Stimulated activated effector memory CD8-positive, alpha-beta T cell treated with anti-CD3 and anti-CD28 coated beads, Interleukin-12 subunit alpha, Interleukin-12 subunit beta, amount 100 ng/mL, for 72 hours (primary cell): ENCODE data around the gene MED25.

Experiments used
- ATAC-seq: fragments of 150-1000 bp; cut with Tn5 transposase; 2 replicates; pipeline ENCODE4 v1.10.0; 2021
- DNase-seq, 2 donors: peaks; one replicate each; pipeline ENCODE4 v3.0.0; 2021 to 2022; ENCODE audit warnings: low spot score in 2 of 2
- H3K27ac Mint-ChIP-seq: one replicate; pipeline ENCODE4 v1.8.0; 2022; ENCODE audit warnings: mild to moderate bottlenecking, mixed read lengths
- H3K36me3 Mint-ChIP-seq: one replicate; pipeline ENCODE4 v1.8.0; 2022; ENCODE audit warnings: mild to moderate bottlenecking, mixed read lengths
- H3K4me1 Mint-ChIP-seq: one replicate; pipeline ENCODE4 v1.8.0; 2022; ENCODE audit warnings: mixed read lengths
- H3K4me3 Mint-ChIP-seq: one replicate; pipeline ENCODE4 v1.8.0; 2022; ENCODE audit warnings: mild to moderate bottlenecking, mixed read lengths
- H3K9me3 Mint-ChIP-seq: one replicate; pipeline ENCODE4 v1.8.0; 2022; ENCODE audit warnings: mixed read lengths

The MED25 gene

GRCh38 chr19:49820125-49820524 lies 2.0 kb downstream of the MED25 start:
- ATAC-seq (no peak), DNase-seq (no peak)
- Mint-ChIP-seq H3K4me1 (peaks cover 21% of the 10 kb centered on the region), H3K9me3 (no peaks in the 10 kb centered on the region), H3K36me3 (peaks cover 45% of the 10 kb centered on the region), H3K4me3 (peak overlapping the region; percentile 90), H3K27ac (no peak overlapping the region)

GRCh38 chr19:49823472-49823871 lies 5.4 kb downstream of the MED25 start:
- Mint-ChIP-seq H3K36me3 (peaks cover 43% of the 10 kb centered on the region), H3K9me3 (no peaks in the 10 kb centered on the region), H3K4me3 (no peak overlapping the region), H3K27ac (no peak overlapping the region), H3K4me1 (peaks cover 20% of the 10 kb centered on the region)
- DNase-seq (no peak), ATAC-seq (no peak)

GRCh38 chr19:49824662-49825061 lies 6.6 kb downstream of the MED25 start:
- H3K4me1 Mint-ChIP-seq, result peaks cover 8% of the 10 kb centered on the region
- H3K9me3 Mint-ChIP-seq, result no peaks in the 10 kb centered on the region
- H3K36me3 Mint-ChIP-seq, result peaks cover 37% of the 10 kb centered on the region
- ATAC-seq (no peak), DNase-seq (no peak)
- H3K27ac Mint-ChIP-seq, result no peak overlapping the region
- H3K4me3 Mint-ChIP-seq, result no peak overlapping the region

GRCh38 chr19:49827034-49827433 lies 8.9 kb downstream of the MED25 start:
- DNase-seq (no peak), ATAC-seq (no peak)
- Mint-ChIP-seq H3K9me3 (no peaks in the 10 kb centered on the region), H3K4me1 (peaks cover 8% of the 10 kb centered on the region), H3K36me3 (peaks cover 40% of the 10 kb centered on the region), H3K27ac (no peak overlapping the region), H3K4me3 (no peak overlapping the region)

- H3K9me3 Mint-ChIP-seq, result no peaks in the 10 kb centered on the region
- H3K36me3 Mint-ChIP-seq, result peaks cover 43% of the 10 kb centered on the region
- peaks cover 13% of the 10 kb centered on the region for H3K4me1 Mint-ChIP-seq
- no peak overlapping the region for H3K27ac Mint-ChIP-seq
- ATAC-seq (no peak), DNase-seq (no peak)
- no peak overlapping the region for H3K4me3 Mint-ChIP-seq
These were observed 11.1 kb downstream of the MED25 start for GRCh38 chr19:49829200-49829599.

GRCh38 chr19:49829721-49830120 lies 11.6 kb downstream of the MED25 start:
- DNase-seq, result no peak
- Mint-ChIP-seq H3K9me3 (no peaks in the 10 kb centered on the region), H3K27ac (no peak overlapping the region), H3K4me3 (no peak overlapping the region), H3K36me3 (peaks cover 43% of the 10 kb centered on the region), H3K4me1 (peaks cover 13% of the 10 kb centered on the region)
- ATAC-seq, result no peak

- Mint-ChIP-seq H3K4me1 (peaks cover 13% of the 10 kb centered on the region), H3K36me3 (peaks cover 49% of the 10 kb centered on the region), H3K4me3 (no peak overlapping the region), H3K27ac (no peak overlapping the region), H3K9me3 (no peaks in the 10 kb centered on the region)
- DNase-seq (no peak), ATAC-seq (no peak)
These were observed 12.7 kb downstream of the MED25 start for GRCh38 chr19:49830766-49831165.

- Mint-ChIP-seq H3K4me1 (peaks cover 7% of the 10 kb centered on the region), H3K27ac (peak overlapping the region; percentile 37), H3K9me3 (no peaks in the 10 kb centered on the region), H3K36me3 (peaks cover 51% of the 10 kb centered on the region), H3K4me3 (no peak overlapping the region)
- DNase-seq (no peak), ATAC-seq (no peak)
These were observed 13.5 kb downstream of the MED25 start for GRCh38 chr19:49831592-49831991.

- DNase-seq, result no peak
- peaks cover 12% of the 10 kb centered on the region for H3K4me1 Mint-ChIP-seq
- no peaks in the 10 kb centered on the region for H3K9me3 Mint-ChIP-seq
- ATAC-seq, result no peak
- H3K27ac Mint-ChIP-seq, result peak overlapping the region; percentile 60
- no peak overlapping the region for H3K4me3 Mint-ChIP-seq
- peaks cover 53% of the 10 kb centered on the region for H3K36me3 Mint-ChIP-seq
These were observed 14.5 kb downstream of the MED25 start for GRCh38 chr19:49832556-49832955.

GRCh38 chr19:49833599-49833998 lies 15.5 kb downstream of the MED25 start:
- Mint-ChIP-seq H3K27ac (no peak overlapping the region), H3K36me3 (peaks cover 61% of the 10 kb centered on the region), H3K4me1 (peaks cover 14% of the 10 kb centered on the region), H3K9me3 (no peaks in the 10 kb centered on the region), H3K4me3 (no peak overlapping the region)
- DNase-seq (no peak), ATAC-seq (no peak)

- peaks cover 77% of the 10 kb centered on the region for H3K36me3 Mint-ChIP-seq
- ATAC-seq, result no peak
- H3K9me3 Mint-ChIP-seq, result no peaks in the 10 kb centered on the region
- DNase-seq, result no peak
- H3K4me3 Mint-ChIP-seq, result no peak overlapping the region
- H3K27ac Mint-ChIP-seq, result no peak overlapping the region
- H3K4me1 Mint-ChIP-seq, result peaks cover 14% of the 10 kb centered on the region
These were observed 17.5 kb downstream of the MED25 start for GRCh38 chr19:49835562-49835961.

GRCh38 chr19:49836176-49837008 lies 18.3 kb downstream of the MED25 start:
- H3K27ac Mint-ChIP-seq, result peak overlapping the region; percentile 71
- H3K4me1 Mint-ChIP-seq, result peaks cover 14% of the 10 kb centered on the region
- no peak overlapping the region for H3K4me3 Mint-ChIP-seq
- peaks cover 74% of the 10 kb centered on the region for H3K36me3 Mint-ChIP-seq
- H3K9me3 Mint-ChIP-seq, result no peaks in the 10 kb centered on the region
- ATAC-seq (no peak), DNase-seq (no peak)

- H3K4me3 Mint-ChIP-seq, result no peak overlapping the region
- peak overlapping the region; percentile 71 for H3K27ac Mint-ChIP-seq
- H3K9me3 Mint-ChIP-seq, result no peaks in the 10 kb centered on the region
- peaks cover 69% of the 10 kb centered on the region for H3K36me3 Mint-ChIP-seq
- ATAC-seq (no peak), DNase-seq (no peak)
- peaks cover 14% of the 10 kb centered on the region for H3K4me1 Mint-ChIP-seq
These were observed 18.9 kb downstream of the MED25 start for GRCh38 chr19:49837009-49837310.

- Mint-ChIP-seq H3K4me1 (peaks cover 10% of the 10 kb centered on the region), H3K27ac (peak overlapping the region; percentile 71), H3K4me3 (no peak overlapping the region), H3K9me3 (no peaks in the 10 kb centered on the region), H3K36me3 (peaks cover 65% of the 10 kb centered on the region)
- DNase-seq (no peak), ATAC-seq (no peak)
These were observed 19.3 kb downstream of the MED25 start for GRCh38 chr19:49837425-49837824.

GRCh38 chr19:49838885-49839588 lies 20.9 kb downstream of the MED25 start:
- Mint-ChIP-seq H3K9me3 (no peaks in the 10 kb centered on the region), H3K36me3 (peaks cover 55% of the 10 kb centered on the region), H3K4me1 (peaks cover 9% of the 10 kb centered on the region), H3K4me3 (no peak overlapping the region), H3K27ac (no peak overlapping the region)
- no peak for DNase-seq
- no peak for ATAC-seq

- no peak for DNase-seq
- Mint-ChIP-seq H3K9me3 (no peaks in the 10 kb centered on the region), H3K4me3 (no peak overlapping the region), H3K27ac (no peak overlapping the region), H3K4me1 (peaks cover 9% of the 10 kb centered on the region), H3K36me3 (peaks cover 49% of the 10 kb centered on the region)
- ATAC-seq, result no peak
These were observed 21.6 kb downstream of the MED25 start for GRCh38 chr19:49839713-49840112.
